K562 (cell line): Measurements from ENCODE around the gene GMEB2. TPM values are rescaled to one million over a fixed set of nuclear protein-coding genes. Genes with fewer than 3 reads are reported as not detected.

Experiments used
- ATAC-seq: fragments of 200-7000 bp; cut with Tn5 transposase; 3 replicates; pipeline ENCODE4 v1.9.1; 2020; ENCODE audit warnings: moderate library complexity
- BruUV-seq: library from RNA; stranded (reverse); fragments of 400-500 nt; replicated peaks from 2 replicates; lab custom pipeline; 2021; lab: Mats Ljungman, UMichigan
- CTCF ChIA-PET: fragments of 300-600 bp; formaldehyde crosslinking; extraction: SDS; loops from one replicate; lab custom pipeline; 2021; ENCODE audit warnings: low intra/inter-chr PET ratio; lab: Yijun Ruan, JAX
- POLR2A ChIA-PET: fragments of 300-600, 350-650 bp; sonication (Branson Sonifier 250); formaldehyde crosslinking; extraction: SDS; loops from one replicate; lab custom pipeline; 2021; ENCODE audit warnings: antibody characterized with exemption, inconsistent platforms; lab: Yijun Ruan, JAX
- DNase-seq, 4 experiments: peaks; one replicate each; pipeline versions ENCODE4 v3.0.0 to v3.0.0-alpha.2; 2011 to 2018; ENCODE audit warnings: low spot score in 3 of 4, mixed read lengths in 3 of 4; ENCODE audit errors: extremely low read depth in 1 of 4
- FAIRE-seq: peaks from 2 replicates; lab custom pipeline; 2011; peaks lifted over from hg19 to GRCh38; lab: Jason Lieb, UNC
- H2AFZ ChIP-seq: 2 replicates; pipeline ENCODE4 v1.6.0; 2011; ENCODE audit warnings: low read depth, low read length, control low read depth, inconsistent platforms
- H3K27ac ChIP-seq: fragments of 200-600 bp; 3 replicates; pipeline ENCODE4 v1.8.0; 2011; ENCODE audit warnings: low read depth, mild to moderate bottlenecking, control low read depth, inconsistent platforms, low read length, moderate library complexity, mixed read lengths; ENCODE audit errors: extremely low read depth
- H3K27me3 ChIP-seq, 2 experiments: fragments of 300-600 bp in 1 of 2; 2 replicates in 1 of 2; 3 replicates in 1 of 2; pipeline versions ENCODE4 v1.6.0 to v1.8.0; 2011; ENCODE audit warnings: inconsistent platforms in 2 of 2, low read length in 2 of 2, mild to moderate bottlenecking in 1 of 2, mixed read lengths in 1 of 2, moderate library complexity in 1 of 2; ENCODE audit not compliant: control insufficient read depth in 2 of 2, insufficient read depth in 2 of 2
- H3K36me3 ChIP-seq: fragments of 300-600 bp; 3 replicates; pipeline ENCODE4 v1.8.0; 2011; ENCODE audit warnings: mild to moderate bottlenecking, low read length, inconsistent platforms; ENCODE audit not compliant: control insufficient read depth, insufficient read depth
- H3K4me1 ChIP-seq, 2 experiments: fragments of 200-600 bp in 1 of 2; replicated peaks in 1 of 2; 2 replicates in 1 of 2; 3 replicates in 1 of 2; pipeline versions ENCODE4 v1.5.1 to v1.8.0; 2011; ENCODE audit warnings: inconsistent platforms in 2 of 2, low read length in 2 of 2, mild to moderate bottlenecking in 1 of 2, mixed read lengths in 1 of 2, moderate library complexity in 1 of 2; ENCODE audit not compliant: control insufficient read depth in 2 of 2, insufficient read depth in 2 of 2
- H3K4me2 ChIP-seq: 2 replicates; pipeline ENCODE4 v1.6.1; 2011; ENCODE audit warnings: low read length, control low read depth, inconsistent platforms, mixed read lengths; ENCODE audit not compliant: insufficient read depth
- H3K4me3 ChIP-seq: fragments of 200-600 bp; sonication (generic), shearing (Covaris generic); 2 replicates; pipeline ENCODE4 v1.5.1; 2016; ENCODE audit warnings: control low read depth, inconsistent platforms
- H3K79me2 ChIP-seq: fragments of 200-600 bp; 3 replicates; pipeline ENCODE4 v1.8.0; 2011; ENCODE audit warnings: low read length, inconsistent platforms; ENCODE audit not compliant: control insufficient read depth, insufficient read depth
- H3K9ac ChIP-seq, 2 experiments: 2 replicates each; pipeline versions ENCODE4 v1.6.0 to v1.6.1; 2011; ENCODE audit warnings: low read depth in 2 of 2, low read length in 2 of 2, control low read depth in 1 of 2, inconsistent platforms in 1 of 2, mild to moderate bottlenecking in 1 of 2, mixed read lengths in 1 of 2; ENCODE audit not compliant: insufficient read depth in 1 of 2
- H3K9me1 ChIP-seq: one replicate; pipeline ENCODE4 v1.6.0; 2011; ENCODE audit warnings: inconsistent platforms, mild to moderate bottlenecking, low read length, moderate library complexity; ENCODE audit not compliant: control insufficient read depth, insufficient read depth
- H3K9me3 ChIP-seq: replicated peaks from 2 replicates; pipeline ENCODE4 v1.5.1; 2011; ENCODE audit warnings: low read depth, low read length, inconsistent platforms; ENCODE audit not compliant: control insufficient read depth, insufficient read depth
- H4K20me1 ChIP-seq: replicated peaks from 2 replicates; pipeline ENCODE4 v1.6.1; 2011; ENCODE audit warnings: low read length, inconsistent platforms, mixed read lengths; ENCODE audit not compliant: control insufficient read depth, insufficient read depth
- CCNT2 ChIP-seq: IDR thresholded peaks from 2 replicates; pipeline ENCODE4 v1.6.1; 2011; ENCODE audit warnings: borderline replicate concordance, low read depth, mild to moderate bottlenecking, moderate library complexity, mixed read lengths, low read length; ENCODE audit not compliant: insufficient read length; ENCODE audit errors: extremely low read depth
- CEBPB ChIP-seq: fragments of 450-650 bp; IDR thresholded peaks from 2 replicates; pipeline ENCODE4 v1.6.1; 2016; ENCODE audit warnings: missing genetic modification characterization, missing compliant biosample characterization
- CUX1 ChIP-seq: fragments of 200-800 bp; sonication (Bioruptor generic); IDR thresholded peaks from 2 replicates; pipeline ENCODE4 v1.6.1; 2016; ENCODE audit warnings: missing genetic modification characterization, missing compliant biosample characterization
- FOSL1 ChIP-seq: fragments of 200-800 bp; sonication (Bioruptor generic); conservative IDR thresholded peaks from 2 replicates; pipeline ENCODE4 v1.6.1; 2016; ENCODE audit warnings: missing genetic modification characterization, missing compliant biosample characterization
- HDGF ChIP-seq: fragments of 450-650 bp; IDR thresholded peaks from 2 replicates; pipeline ENCODE4 v1.6.1; 2016
- HMBOX1 ChIP-seq: sonication (generic); IDR thresholded peaks from 2 replicates; pipeline ENCODE4 v1.6.1; 2016
- MEIS2 ChIP-seq: fragments of 450-650 bp; IDR thresholded peaks from 2 replicates; pipeline ENCODE4 v1.6.1; 2014; ENCODE audit warnings: mild to moderate bottlenecking; ENCODE audit not compliant: partially characterized antibody
- PRMT5 ChIP-seq: sonication (generic); formaldehyde crosslinking; IDR thresholded peaks from 2 replicates; pipeline ENCODE4 v1.5.0; 2020; ENCODE audit warnings: missing genetic modification reagents
- RBM15 ChIP-seq: fragments of 200-400 bp; formaldehyde crosslinking; IDR thresholded peaks from 2 replicates; pipeline ENCODE4 v1.6.1; 2018; ENCODE audit warnings: mild to moderate bottlenecking, low read length, moderate library complexity; ENCODE audit not compliant: insufficient read depth
- SNAPC5 ChIP-seq: fragments of 250-450 bp; sonication (Bioruptor Pico); IDR thresholded peaks from 2 replicates; pipeline ENCODE4 v1.8.0; 2021; ENCODE audit warnings: moderate library complexity, mild to moderate bottlenecking, inconsistent platforms
- SRF ChIP-seq, 2 experiments: fragments of 250-450, 450-650 bp in 1 of 2; sonication (Bioruptor Pico) in 1 of 2; sonication (generic) in 1 of 2; formaldehyde crosslinking; IDR thresholded peaks; 2 replicates each; pipeline versions ENCODE4 v1.5.0 to v1.5.1; 2020 to 2022; ENCODE audit warnings: mild to moderate bottlenecking in 1 of 2, missing genetic modification reagents in 1 of 2
- TAF7 ChIP-seq: fragments of 450-650 bp; IDR thresholded peaks from 2 replicates; pipeline ENCODE4 v1.6.1; 2016; ENCODE audit warnings: missing genetic modification characterization, missing compliant biosample characterization
- ZNF23 ChIP-seq: fragments of 250-450 bp; sonication (Bioruptor Pico); IDR thresholded peaks from 2 replicates; pipeline ENCODE4 v1.4.0; 2020; ENCODE audit warnings: mild to moderate bottlenecking
- ZNF232 ChIP-seq: sonication (generic); formaldehyde crosslinking; IDR thresholded peaks from 2 replicates; pipeline ENCODE4 v1.8.0; 2022; ENCODE audit warnings: mild to moderate bottlenecking, missing genetic modification reagents
- ZNF408 ChIP-seq: fragments of 250-450 bp; sonication (Bioruptor Pico); IDR thresholded peaks from 2 replicates; pipeline ENCODE4 v1.4.0; 2020; ENCODE audit warnings: low read depth, mild to moderate bottlenecking, moderate library complexity
- WGBS: fragments of 100-300 bp; shearing (Covaris generic); methylation state at CpG from one replicate; pipeline ENCODE4 v1.1.6; 2016; ENCODE audit warnings: low coverage, mixed read lengths; ENCODE audit not compliant: insufficient coverage; ENCODE audit errors: missing lambda C conversion rate; 5-methylcytosine and 5-hydroxymethylcytosine counted together
- in situ Hi-C: fragments of 300-500 bp; cut with MboI; formaldehyde crosslinking; loops from 4 replicates; pipeline ENCODE4 v1.15.0; 2018; ENCODE audit warnings: inconsistent platforms, mixed read lengths
- intact Hi-C: fragments of 100-400 bp; cut with micrococcal nuclease; formaldehyde crosslinking; loops from 2 replicates; pipeline ENCODE4 v1.14.2; 2022
- polyA plus RNA-seq, 8 experiments: library from polyadenylated mRNA; depleted of rRNA in 4 of 8; stranded (reverse) in 5 of 8; unstranded in 3 of 8; fragments of >200 nt; fragmentation: Nextera tagmentation in 2 of 8; fragmentation: Illumina TruSeq in 1 of 8; extraction: Ambion mirVana in 2 of 8; extraction: Trizol in 1 of 8; gene quantifications; 2 replicates each; pipeline versions ENCODE4 v1.2.1 to v1.2.3, GENCODE V29; 2011 to 2014; ENCODE audit warnings: inconsistent platforms in 1 of 8, missing spikeins in 1 of 8
- total RNA-seq, 7 experiments: library from RNA; depleted of rRNA in 6 of 7; stranded (reverse); fragments of >200 nt in 6 of 7; fragmentation: Illumina TruSeq in 2 of 7; extraction: Trizol in 2 of 7; gene quantifications; 2 replicates each; pipeline versions ENCODE4 v1.2.1 to v1.2.3, GENCODE V29; 2011 to 2021; ENCODE audit warnings: low replicate concordance in 1 of 7

Gene GMEB2
- total and polyA plus RNA-seq, 9 of the 15 experiments (the other 6 are each of a cell fraction or from before 2014, with no cell fraction given): 0.03 to 13.9 (median 6.3) TPM

GRCh38 chr20:63599396-63600050 is 27.4 kb downstream of the GMEB2 start:
- FAIRE-seq (no peak), DNase-seq (no peak), ATAC-seq (no peak)
- 85% methylated on average over 27 of the region's 27 CpGs for WGBS
- H3K4me3 ChIP-seq: no peak overlapping the region
- in situ Hi-C loops: no loop called here
- peaks cover 52% of the 10 kb centered on the region; the same call in 2 of the 3 replicates for H3K36me3 ChIP-seq
- no peak overlapping the region for H2AFZ ChIP-seq
- H3K4me2 ChIP-seq: no peak overlapping the region
- no peak overlapping the region for H3K27ac ChIP-seq
- no peaks in the 10 kb centered on the region for H3K79me2 ChIP-seq
- intact Hi-C loops: no loop called here
- no TSS peak for BruUV-seq
- peaks cover 0 to 10% of the 10 kb centered on the region in 2 experiments; a peak in 2 of 5 replicates for H3K4me1 ChIP-seq
- no peaks in the 10 kb centered on the region for H3K9me3 ChIP-seq
- POLR2A ChIA-PET: interaction anchor here (1.1 to 1.5 kb wide), 2 partner anchors 11 to 27 kb away, joined by 3 to 4 read pairs; partner anchors contain the start of gene GMEB2
- CTCF ChIA-PET: no interaction called here
- no peaks in the 10 kb centered on the region for H3K27me3 ChIP-seq
- peak overlapping the region in 1 of 2 experiments; percentile 57; a peak in 1 of 4 replicates for H3K9ac ChIP-seq
- H3K9me1 ChIP-seq: peaks cover 9% of the 10 kb centered on the region
- H4K20me1 ChIP-seq: no peaks in the 10 kb centered on the region
- TF ChIP-seq HDGF (no peak), ZNF23 (CRISPR knock-in tag) (no peak), ZNF408 (CRISPR knock-in tag) (no peak), SRF (CRISPR knock-in tag; IDR thresholded peaks at IDR 0.05) (no peak), MEIS2 (no peak), CUX1 (no peak), TAF7 (tag) (no peak), HMBOX1 (no peak), PRMT5 (CRISPR knock-in tag) (no peak), SNAPC5 (CRISPR knock-in tag) (no peak), CEBPB (no peak), ZNF232 (CRISPR knock-in tag) (no peak), FOSL1 (tag) (no peak), CCNT2 (no peak), RBM15 (no peak)
